Calu3 (cell line): Measurements from ENCODE around the gene TRPM6. TPM values are rescaled to one million over a fixed set of nuclear protein-coding genes. Genes with fewer than 3 reads are reported as not detected.

Experiments used
- BruUV-seq: library from RNA; stranded (reverse); fragments of 400-500 nt; replicated peaks from 2 replicates; lab custom pipeline; 2021; lab: Mats Ljungman, UMichigan
- CTCF ChIA-PET: fragments of 300-600 bp; sonication (Branson Sonifier 250); formaldehyde crosslinking; loops from one replicate; lab custom pipeline; 2022; ENCODE audit warnings: antibody characterized with exemption; lab: Charles Lee
- DNase-seq: peaks from one replicate; pipeline ENCODE4 v3.0.0; 2022
- H3K27ac Mint-ChIP-seq: one replicate; pipeline ENCODE4 v1.8.0; 2022; ENCODE audit warnings: mixed read lengths; ENCODE audit not compliant: unreplicated experiment
- H3K27me3 Mint-ChIP-seq: one replicate; pipeline ENCODE4 v1.8.0; 2022; ENCODE audit warnings: mixed read lengths; ENCODE audit not compliant: unreplicated experiment
- H3K36me3 Mint-ChIP-seq: one replicate; pipeline ENCODE4 v1.8.0; 2022; ENCODE audit warnings: mild to moderate bottlenecking, moderate library complexity, mixed read lengths; ENCODE audit not compliant: insufficient read depth, unreplicated experiment
- H3K4me1 Mint-ChIP-seq: one replicate; pipeline ENCODE4 v1.8.0; 2022; ENCODE audit warnings: mild to moderate bottlenecking, low read depth, mixed read lengths; ENCODE audit not compliant: unreplicated experiment
- H3K4me3 Mint-ChIP-seq: one replicate; pipeline ENCODE4 v1.8.0; 2022; ENCODE audit warnings: mild to moderate bottlenecking, low read depth, moderate library complexity, mixed read lengths; ENCODE audit not compliant: unreplicated experiment
- H3K9me3 Mint-ChIP-seq: one replicate; pipeline ENCODE4 v1.8.0; 2022; ENCODE audit warnings: low read depth, mixed read lengths; ENCODE audit not compliant: unreplicated experiment
- CTCF ChIP-seq: fragments of 200-600 bp; IDR thresholded peaks from one replicate; pipeline ENCODE4 v1.8.0; 2022; ENCODE audit warnings: antibody characterized with exemption; ENCODE audit not compliant: unreplicated experiment
- intact Hi-C: fragments of 100-400 bp; cut with micrococcal nuclease; formaldehyde crosslinking; loops from one replicate; pipeline ENCODE4 v1.10.0; 2022; ENCODE audit not compliant: unreplicated experiment
- total RNA-seq: library from RNA; stranded (reverse); gene quantifications from 2 replicates; pipeline ENCODE4 v1.2.3, GENCODE V29; 2022

TRPM6 gene
- total RNA-seq, 1 experiment from 2014 or later: not detected

DNA sequence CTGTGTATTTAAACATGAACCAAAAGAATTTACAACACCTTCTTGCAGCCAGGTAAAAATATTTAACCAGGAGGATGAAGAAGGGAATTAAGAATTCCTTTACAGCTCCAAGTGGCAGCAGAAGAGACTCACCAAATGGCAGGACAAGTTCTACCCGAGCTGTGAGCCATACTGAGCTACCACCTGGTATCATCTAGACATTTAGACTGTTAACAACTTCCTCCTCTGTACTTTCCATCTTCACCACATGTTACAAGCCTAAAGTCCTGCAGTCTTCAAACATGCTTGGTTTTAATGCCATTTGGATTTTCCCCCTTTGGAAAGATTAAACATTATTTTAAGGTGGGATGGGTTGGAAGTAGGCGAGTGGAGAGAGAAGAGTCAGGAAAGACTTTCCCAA, 190.2 kb downstream of the TRPM6 start:
- Mint-ChIP-seq H3K9me3 (no peaks in the 10 kb centered on the region), H3K4me3 (no peak overlapping the region), H3K36me3 (no peaks in the 10 kb centered on the region), H3K4me1 (no peaks in the 10 kb centered on the region), H3K27ac (no peak overlapping the region), H3K27me3 (no peaks in the 10 kb centered on the region)
- CTCF ChIA-PET: no interaction called here
- no TSS peak for BruUV-seq
- intact Hi-C loops: no loop called here
- TF ChIP-seq CTCF: no peak
- no peak for DNase-seq

DNA sequence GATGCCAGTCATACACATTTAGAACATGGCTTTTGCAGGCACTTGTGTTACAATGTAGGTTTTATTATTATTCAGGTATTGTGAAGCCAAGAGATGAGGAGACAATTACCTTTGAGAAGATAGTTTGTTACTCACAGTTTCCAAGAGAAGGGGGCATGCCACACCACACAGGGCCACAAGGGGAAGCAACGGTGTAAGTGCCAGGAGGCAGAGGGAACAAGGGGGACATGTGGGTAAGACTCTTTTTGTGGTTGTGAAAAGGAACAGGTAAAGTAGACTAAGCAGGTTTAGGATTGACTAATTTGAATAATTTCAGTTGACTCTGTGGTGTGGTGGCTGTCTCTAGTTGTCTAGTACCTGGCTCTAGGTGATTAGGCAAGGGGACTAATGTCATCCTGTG, 191.2 kb downstream of the TRPM6 start:
- BruUV-seq: no TSS peak
- Mint-ChIP-seq H3K4me1 (no peaks in the 10 kb centered on the region), H3K9me3 (no peaks in the 10 kb centered on the region), H3K36me3 (no peaks in the 10 kb centered on the region), H3K4me3 (no peak overlapping the region), H3K27ac (no peak overlapping the region), H3K27me3 (no peaks in the 10 kb centered on the region)
- CTCF ChIA-PET: no interaction called here
- no peak for TF ChIP-seq CTCF
- intact Hi-C loops: no loop called here
- DNase-seq: no peak

GRCh38 chr9:74691058-74691457, 196.7 kb downstream of the TRPM6 start:
- intact Hi-C loops: no loop called here
- Mint-ChIP-seq H3K9me3 (no peaks in the 10 kb centered on the region), H3K27me3 (no peaks in the 10 kb centered on the region), H3K4me1 (no peaks in the 10 kb centered on the region), H3K27ac (no peak overlapping the region), H3K4me3 (no peak overlapping the region), H3K36me3 (no peaks in the 10 kb centered on the region)
- DNase-seq: no peak
- TF ChIP-seq CTCF: no peak
- CTCF ChIA-PET: no interaction called here
- BruUV-seq: no TSS peak

- Mint-ChIP-seq H3K27me3 (peaks cover 13% of the 10 kb centered on the region), H3K36me3 (no peaks in the 10 kb centered on the region), H3K9me3 (no peaks in the 10 kb centered on the region), H3K4me3 (no peak overlapping the region), H3K4me1 (no peaks in the 10 kb centered on the region), H3K27ac (no peak overlapping the region)
- CTCF ChIA-PET: no interaction called here
- no peak for TF ChIP-seq CTCF
- DNase-seq: no peak
- intact Hi-C loops: no loop called here
- no TSS peak for BruUV-seq
Observed at GRCh38 chr9:74683322-74683721, 204.4 kb downstream of the TRPM6 start.

GRCh38 chr9:74681906-74682305, 205.8 kb downstream of the TRPM6 start:
- H3K27ac Mint-ChIP-seq: no peak overlapping the region
- intact Hi-C loops: no loop called here
- DNase-seq: no peak
- no peaks in the 10 kb centered on the region for H3K36me3 Mint-ChIP-seq
- no TSS peak for BruUV-seq
- H3K4me1 Mint-ChIP-seq: no peaks in the 10 kb centered on the region
- H3K27me3 Mint-ChIP-seq: peaks cover 13% of the 10 kb centered on the region
- CTCF ChIA-PET: no interaction called here
- H3K4me3 Mint-ChIP-seq: no peak overlapping the region
- TF ChIP-seq CTCF: no peak
- no peaks in the 10 kb centered on the region for H3K9me3 Mint-ChIP-seq
